K562 (cell line): ENCODE measurements around the gene SON. TPM values are rescaled to one million over a fixed set of nuclear protein-coding genes. Genes with fewer than 3 reads are reported as not detected.

Source experiments
- BRD4 ChIP-seq: fragments of 200-600 bp; sonication (generic); IDR thresholded peaks from 2 replicates; pipeline ENCODE4 v1.6.1; 2017; ENCODE audit warnings: inconsistent platforms
- ELF1 ChIP-seq: fragments of 200-800 bp; sonication (Bioruptor generic); IDR thresholded peaks from 2 replicates; pipeline ENCODE4 v1.6.1; 2016; ENCODE audit warnings: missing genetic modification characterization, missing compliant biosample characterization
- GATAD2A ChIP-seq: fragments of 450-650 bp; IDR thresholded peaks from 2 replicates; pipeline ENCODE4 v1.6.1; 2017
- KLF16 ChIP-seq: IDR thresholded peaks from 2 replicates; pipeline ENCODE4 v1.6.1; 2016; ENCODE audit warnings: antibody characterized with exemption
- MIER1 ChIP-seq: fragments of 450-650 bp; IDR thresholded peaks from 2 replicates; pipeline ENCODE4 v1.6.1; 2016; ENCODE audit warnings: antibody characterized with exemption, mild to moderate bottlenecking, low read depth
- NCOA4 ChIP-seq: fragments of 450-650 bp; IDR thresholded peaks from 2 replicates; pipeline ENCODE4 v1.6.1; 2018; ENCODE audit warnings: mild to moderate bottlenecking; ENCODE audit not compliant: partially characterized antibody
- NCOA6 ChIP-seq: fragments of 450-650 bp; IDR thresholded peaks from 2 replicates; pipeline ENCODE4 v1.6.1; 2017; ENCODE audit warnings: mild to moderate bottlenecking
- NFRKB ChIP-seq: fragments of 450-650 bp; IDR thresholded peaks from 2 replicates; pipeline ENCODE4 v1.6.1; 2016; ENCODE audit warnings: low read depth
- NRF1 ChIP-seq, 2 experiments: fragments of 450-650 bp; IDR thresholded peaks in 1 of 2; conservative IDR thresholded peaks in 1 of 2; 2 replicates each; pipeline ENCODE4 v1.6.1; 2014; ENCODE audit warnings: mild to moderate bottlenecking in 2 of 2
- POLR2H ChIP-seq: IDR thresholded peaks from 2 replicates; pipeline ENCODE4 v1.6.1; 2016; ENCODE audit warnings: missing genetic modification characterization, low read depth, mild to moderate bottlenecking, control low read depth, missing compliant biosample characterization, moderate library complexity
- RB1 ChIP-seq: fragments of 450-650 bp; IDR thresholded peaks from 2 replicates; pipeline ENCODE4 v1.6.1; 2017; ENCODE audit warnings: low read depth, mild to moderate bottlenecking
- TGIF2 ChIP-seq: sonication (generic); formaldehyde crosslinking; IDR thresholded peaks from 2 replicates; pipeline ENCODE4 v1.8.1; 2022; ENCODE audit warnings: mild to moderate bottlenecking, missing genetic modification reagents, moderate library complexity
- polyA plus RNA-seq, 8 experiments: library from polyadenylated mRNA; depleted of rRNA in 4 of 8; stranded (reverse) in 5 of 8; unstranded in 3 of 8; fragments of >200 nt; fragmentation: Nextera tagmentation in 2 of 8; fragmentation: Illumina TruSeq in 1 of 8; extraction: Ambion mirVana in 2 of 8; extraction: Trizol in 1 of 8; gene quantifications; 2 replicates each; pipeline versions ENCODE4 v1.2.1 to v1.2.3, GENCODE V29; 2011 to 2014; ENCODE audit warnings: inconsistent platforms in 1 of 8, missing spikeins in 1 of 8
- total RNA-seq, 7 experiments: library from RNA; depleted of rRNA in 6 of 7; stranded (reverse); fragments of >200 nt in 6 of 7; fragmentation: Illumina TruSeq in 2 of 7; extraction: Trizol in 2 of 7; gene quantifications; 2 replicates each; pipeline versions ENCODE4 v1.2.1 to v1.2.3, GENCODE V29; 2011 to 2021; ENCODE audit warnings: low replicate concordance in 1 of 7
- TF ChIP-seq, protein P1 (sequence below): sonication (generic); formaldehyde crosslinking; IDR thresholded peaks from 2 replicates; pipeline ENCODE4 v1.8.1; 2023; ENCODE audit warnings: mild to moderate bottlenecking, missing genetic modification reagents
- TF ChIP-seq, protein P2 (sequence below): fragments of 450-650 bp; IDR thresholded peaks from 2 replicates; pipeline ENCODE4 v1.6.1; 2016; ENCODE audit warnings: mild to moderate bottlenecking, moderate library complexity
- TF ChIP-seq, protein P3 (sequence below): fragments of 250-450 bp; sonication (Bioruptor Pico); IDR thresholded peaks from 2 replicates; pipeline ENCODE4 v1.4.0; 2020

SON gene
- total and polyA plus RNA-seq, 9 of the 15 experiments (the other 6 are each of a cell fraction or from before 2014, with no cell fraction given): 105 to 742 (median 187) TPM

DNA sequence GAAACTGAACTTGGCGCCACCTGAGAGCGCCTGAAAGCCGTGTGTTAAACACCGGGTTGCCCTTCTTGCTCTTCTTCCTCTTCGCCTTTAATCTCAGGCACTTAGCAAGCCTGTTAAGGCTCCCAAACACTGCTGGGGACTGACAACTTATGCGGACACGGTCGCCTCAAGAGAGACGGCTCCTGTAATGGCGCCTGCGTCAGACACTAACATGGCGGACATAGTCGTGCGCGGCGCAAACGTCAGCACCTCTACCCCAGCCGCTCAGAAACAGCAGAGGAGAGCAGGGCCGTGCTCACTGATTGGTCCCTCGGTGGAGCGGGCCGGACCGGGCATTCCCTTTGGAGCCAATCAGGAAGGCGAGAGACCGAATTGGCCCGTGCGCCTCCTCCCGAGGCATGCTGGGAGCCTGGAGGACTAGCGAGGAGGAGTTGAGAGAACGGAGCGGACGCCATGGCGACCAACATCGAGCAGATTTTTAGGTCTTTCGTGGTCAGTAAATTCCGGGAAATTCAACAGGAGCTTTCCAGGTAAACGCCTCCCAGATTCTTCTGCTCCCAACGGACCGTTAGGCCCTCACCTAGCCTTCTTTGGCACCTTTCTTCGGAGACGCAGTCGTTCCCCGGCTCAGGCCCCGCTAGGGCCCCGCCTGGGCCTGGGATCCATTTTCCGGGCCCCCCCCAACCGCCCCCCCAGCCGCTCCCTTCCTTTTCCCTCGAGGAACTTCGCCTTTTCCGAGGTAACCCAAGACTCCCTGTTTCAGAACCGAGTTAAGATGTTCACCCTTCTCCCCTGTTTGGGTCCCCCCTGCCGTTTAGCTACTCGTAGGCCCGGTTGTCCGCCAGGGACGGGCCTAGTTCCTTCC lies at the start of gene SON (continued):
- no peak for TF ChIP-seq NCOA4
- TF ChIP-seq, protein P1, sequence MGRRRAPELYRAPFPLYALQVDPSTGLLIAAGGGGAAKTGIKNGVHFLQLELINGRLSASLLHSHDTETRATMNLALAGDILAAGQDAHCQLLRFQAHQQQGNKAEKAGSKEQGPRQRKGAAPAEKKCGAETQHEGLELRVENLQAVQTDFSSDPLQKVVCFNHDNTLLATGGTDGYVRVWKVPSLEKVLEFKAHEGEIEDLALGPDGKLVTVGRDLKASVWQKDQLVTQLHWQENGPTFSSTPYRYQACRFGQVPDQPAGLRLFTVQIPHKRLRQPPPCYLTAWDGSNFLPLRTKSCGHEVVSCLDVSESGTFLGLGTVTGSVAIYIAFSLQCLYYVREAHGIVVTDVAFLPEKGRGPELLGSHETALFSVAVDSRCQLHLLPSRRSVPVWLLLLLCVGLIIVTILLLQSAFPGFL (CRISPR knock-in tag): peak; percentile 90
- TF ChIP-seq, protein P2, sequence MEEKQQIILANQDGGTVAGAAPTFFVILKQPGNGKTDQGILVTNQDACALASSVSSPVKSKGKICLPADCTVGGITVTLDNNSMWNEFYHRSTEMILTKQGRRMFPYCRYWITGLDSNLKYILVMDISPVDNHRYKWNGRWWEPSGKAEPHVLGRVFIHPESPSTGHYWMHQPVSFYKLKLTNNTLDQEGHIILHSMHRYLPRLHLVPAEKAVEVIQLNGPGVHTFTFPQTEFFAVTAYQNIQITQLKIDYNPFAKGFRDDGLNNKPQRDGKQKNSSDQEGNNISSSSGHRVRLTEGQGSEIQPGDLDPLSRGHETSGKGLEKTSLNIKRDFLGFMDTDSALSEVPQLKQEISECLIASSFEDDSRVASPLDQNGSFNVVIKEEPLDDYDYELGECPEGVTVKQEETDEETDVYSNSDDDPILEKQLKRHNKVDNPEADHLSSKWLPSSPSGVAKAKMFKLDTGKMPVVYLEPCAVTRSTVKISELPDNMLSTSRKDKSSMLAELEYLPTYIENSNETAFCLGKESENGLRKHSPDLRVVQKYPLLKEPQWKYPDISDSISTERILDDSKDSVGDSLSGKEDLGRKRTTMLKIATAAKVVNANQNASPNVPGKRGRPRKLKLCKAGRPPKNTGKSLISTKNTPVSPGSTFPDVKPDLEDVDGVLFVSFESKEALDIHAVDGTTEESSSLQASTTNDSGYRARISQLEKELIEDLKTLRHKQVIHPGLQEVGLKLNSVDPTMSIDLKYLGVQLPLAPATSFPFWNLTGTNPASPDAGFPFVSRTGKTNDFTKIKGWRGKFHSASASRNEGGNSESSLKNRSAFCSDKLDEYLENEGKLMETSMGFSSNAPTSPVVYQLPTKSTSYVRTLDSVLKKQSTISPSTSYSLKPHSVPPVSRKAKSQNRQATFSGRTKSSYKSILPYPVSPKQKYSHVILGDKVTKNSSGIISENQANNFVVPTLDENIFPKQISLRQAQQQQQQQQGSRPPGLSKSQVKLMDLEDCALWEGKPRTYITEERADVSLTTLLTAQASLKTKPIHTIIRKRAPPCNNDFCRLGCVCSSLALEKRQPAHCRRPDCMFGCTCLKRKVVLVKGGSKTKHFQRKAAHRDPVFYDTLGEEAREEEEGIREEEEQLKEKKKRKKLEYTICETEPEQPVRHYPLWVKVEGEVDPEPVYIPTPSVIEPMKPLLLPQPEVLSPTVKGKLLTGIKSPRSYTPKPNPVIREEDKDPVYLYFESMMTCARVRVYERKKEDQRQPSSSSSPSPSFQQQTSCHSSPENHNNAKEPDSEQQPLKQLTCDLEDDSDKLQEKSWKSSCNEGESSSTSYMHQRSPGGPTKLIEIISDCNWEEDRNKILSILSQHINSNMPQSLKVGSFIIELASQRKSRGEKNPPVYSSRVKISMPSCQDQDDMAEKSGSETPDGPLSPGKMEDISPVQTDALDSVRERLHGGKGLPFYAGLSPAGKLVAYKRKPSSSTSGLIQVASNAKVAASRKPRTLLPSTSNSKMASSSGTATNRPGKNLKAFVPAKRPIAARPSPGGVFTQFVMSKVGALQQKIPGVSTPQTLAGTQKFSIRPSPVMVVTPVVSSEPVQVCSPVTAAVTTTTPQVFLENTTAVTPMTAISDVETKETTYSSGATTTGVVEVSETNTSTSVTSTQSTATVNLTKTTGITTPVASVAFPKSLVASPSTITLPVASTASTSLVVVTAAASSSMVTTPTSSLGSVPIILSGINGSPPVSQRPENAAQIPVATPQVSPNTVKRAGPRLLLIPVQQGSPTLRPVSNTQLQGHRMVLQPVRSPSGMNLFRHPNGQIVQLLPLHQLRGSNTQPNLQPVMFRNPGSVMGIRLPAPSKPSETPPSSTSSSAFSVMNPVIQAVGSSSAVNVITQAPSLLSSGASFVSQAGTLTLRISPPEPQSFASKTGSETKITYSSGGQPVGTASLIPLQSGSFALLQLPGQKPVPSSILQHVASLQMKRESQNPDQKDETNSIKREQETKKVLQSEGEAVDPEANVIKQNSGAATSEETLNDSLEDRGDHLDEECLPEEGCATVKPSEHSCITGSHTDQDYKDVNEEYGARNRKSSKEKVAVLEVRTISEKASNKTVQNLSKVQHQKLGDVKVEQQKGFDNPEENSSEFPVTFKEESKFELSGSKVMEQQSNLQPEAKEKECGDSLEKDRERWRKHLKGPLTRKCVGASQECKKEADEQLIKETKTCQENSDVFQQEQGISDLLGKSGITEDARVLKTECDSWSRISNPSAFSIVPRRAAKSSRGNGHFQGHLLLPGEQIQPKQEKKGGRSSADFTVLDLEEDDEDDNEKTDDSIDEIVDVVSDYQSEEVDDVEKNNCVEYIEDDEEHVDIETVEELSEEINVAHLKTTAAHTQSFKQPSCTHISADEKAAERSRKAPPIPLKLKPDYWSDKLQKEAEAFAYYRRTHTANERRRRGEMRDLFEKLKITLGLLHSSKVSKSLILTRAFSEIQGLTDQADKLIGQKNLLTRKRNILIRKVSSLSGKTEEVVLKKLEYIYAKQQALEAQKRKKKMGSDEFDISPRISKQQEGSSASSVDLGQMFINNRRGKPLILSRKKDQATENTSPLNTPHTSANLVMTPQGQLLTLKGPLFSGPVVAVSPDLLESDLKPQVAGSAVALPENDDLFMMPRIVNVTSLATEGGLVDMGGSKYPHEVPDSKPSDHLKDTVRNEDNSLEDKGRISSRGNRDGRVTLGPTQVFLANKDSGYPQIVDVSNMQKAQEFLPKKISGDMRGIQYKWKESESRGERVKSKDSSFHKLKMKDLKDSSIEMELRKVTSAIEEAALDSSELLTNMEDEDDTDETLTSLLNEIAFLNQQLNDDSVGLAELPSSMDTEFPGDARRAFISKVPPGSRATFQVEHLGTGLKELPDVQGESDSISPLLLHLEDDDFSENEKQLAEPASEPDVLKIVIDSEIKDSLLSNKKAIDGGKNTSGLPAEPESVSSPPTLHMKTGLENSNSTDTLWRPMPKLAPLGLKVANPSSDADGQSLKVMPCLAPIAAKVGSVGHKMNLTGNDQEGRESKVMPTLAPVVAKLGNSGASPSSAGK: peak; percentile 92
- TF ChIP-seq MIER1: no peak
- no peak for TF ChIP-seq NCOA6
- TF ChIP-seq TGIF2 (CRISPR knock-in tag): no peak
- peak; percentile 99 for TF ChIP-seq BRD4
- TF ChIP-seq POLR2H (tag): peak; percentile 95
- TF ChIP-seq, protein P3, sequence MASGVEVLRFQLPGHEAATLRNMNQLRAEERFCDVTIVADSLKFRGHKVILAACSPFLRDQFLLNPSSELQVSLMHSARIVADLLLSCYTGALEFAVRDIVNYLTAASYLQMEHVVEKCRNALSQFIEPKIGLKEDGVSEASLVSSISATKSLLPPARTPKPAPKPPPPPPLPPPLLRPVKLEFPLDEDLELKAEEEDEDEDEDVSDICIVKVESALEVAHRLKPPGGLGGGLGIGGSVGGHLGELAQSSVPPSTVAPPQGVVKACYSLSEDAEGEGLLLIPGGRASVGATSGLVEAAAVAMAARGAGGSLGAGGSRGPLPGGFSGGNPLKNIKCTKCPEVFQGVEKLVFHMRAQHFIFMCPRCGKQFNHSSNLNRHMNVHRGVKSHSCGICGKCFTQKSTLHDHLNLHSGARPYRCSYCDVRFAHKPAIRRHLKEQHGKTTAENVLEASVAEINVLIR (CRISPR knock-in tag): peak; percentile 73; the same call in 1 of the 2 replicates
- TF ChIP-seq NFRKB: peak; percentile 100
- TF ChIP-seq NRF1 (conservative IDR thresholded peaks at IDR 0.05 in 1 of 2, IDR thresholded peaks at IDR 0.05 in 1 of 2): peak; percentile 90 to 92
- TF ChIP-seq KLF16: no peak
- peak; percentile 48; the same call in 1 of the 2 replicates for TF ChIP-seq GATAD2A
- TF ChIP-seq ELF1 (tag): peak; percentile 33; the same call in 1 of the 2 replicates
- peak; percentile 61 for TF ChIP-seq RB1
